ENCODE measurements around the gene ZNF740. TPM values are rescaled to one million over a fixed set of nuclear protein-coding genes. Genes with fewer than 3 reads are reported as not detected.
A peak's percentile ranks its signal among the peaks of the same experiment; 100 is the strongest.

The ZNF740 gene
- total RNA-seq, 1 experiment from 2014 or later: 41.2 TPM

GRCh38 chr12:53231671-53231920 is 51.1 kb downstream of the ZNF740 start:
- peak overlapping the region; percentile 73 to 89 for H3K4me3 Mint-ChIP-seq
- Histone ChIP-seq H2BK120ac (ENCODE audit: low read depth, low read length, poor library complexity, severe bottlenecking) (no peak overlapping the region), H2AFZ (ENCODE audit: low read length) (no peak overlapping the region), H3K4me2 (ENCODE audit: insufficient read depth, insufficient read length, low read length) (peak overlapping the region; percentile 94), H4K91ac (ENCODE audit: insufficient read length, low read depth, low read length) (no peak overlapping the region), H3K9ac (ENCODE audit: extremely low read depth, insufficient read length, low read length) (no peak overlapping the region), H3K79me2 (ENCODE audit: insufficient read depth, low read length) (no peaks in the 10 kb centered on the region), H3K27ac (ENCODE audit: insufficient read length, low read depth, low read length) (no peak overlapping the region), H2BK12ac (ENCODE audit: insufficient read length, low read depth, low read length) (no peak overlapping the region), H3K56ac (ENCODE audit: insufficient read length, low read depth, low read length) (no peak overlapping the region), H2BK15ac (ENCODE audit: low read depth, low read length) (no peak overlapping the region), H3K9me3 (ENCODE audit: control insufficient read depth, low read depth, low read length) (no peaks in the 10 kb centered on the region), H3K79me1 (ENCODE audit: insufficient read depth, low read depth, low read length, poor library complexity, severe bottlenecking) (no peaks in the 10 kb centered on the region), H2BK5ac (ENCODE audit: insufficient read length, low read length) (no peak overlapping the region), H3K4me1 (ENCODE audit: insufficient read depth, low read length) (peaks cover 22% of the 10 kb centered on the region; the same call in 1 of the 2 replicates), H3K23ac (ENCODE audit: insufficient read length, low read depth, low read length) (no peak overlapping the region), H3K23me2 (ENCODE audit: insufficient read length, low read depth, low read length, poor library complexity, severe bottlenecking) (peaks cover 16% of the 10 kb centered on the region), H3K4ac (ENCODE audit: low read depth, low read length) (no peak overlapping the region), H2AK5ac (ENCODE audit: insufficient read length, low read length) (no peak overlapping the region), H4K20me1 (ENCODE audit: control insufficient read depth, insufficient read depth, insufficient read length) (no peaks in the 10 kb centered on the region), H2BK20ac (ENCODE audit: low read depth, low read length, poor library complexity, severe bottlenecking) (no peak overlapping the region), H3K14ac (ENCODE audit: insufficient read depth, low read length) (no peak overlapping the region), H4K8ac (replicated peaks; ENCODE audit: insufficient read length, low read depth, low read length) (no peak overlapping the region), H3K18ac (ENCODE audit: insufficient read length, low read depth, low read length) (no peak overlapping the region), H3T11ph (ENCODE audit: low read length) (no peak overlapping the region), H3K27me3 (ENCODE audit: insufficient read depth, low read length) (no peaks in the 10 kb centered on the region; the same call in 1 of the 2 replicates), H4K5ac (ENCODE audit: insufficient read length, low read depth, low read length) (no peak overlapping the region)
- H3K4me1 Mint-ChIP-seq: peaks cover 80 to 85% of the 10 kb centered on the region in 2 experiments
- peak overlapping the region in 1 of 3 experiments; percentile 96; a peak in 1 of 7 replicates for H3K27ac Mint-ChIP-seq
- H3K36me3 Mint-ChIP-seq (ENCODE audit: insufficient read depth in 1 of 3, low read depth in 3 of 3): peaks cover 4 to 17% (median 9%) of the 10 kb centered on the region in 3 experiments; a peak in 6 of 7 replicates
- DNase-seq: no peak
- TF ChIP-seq CTCF (conservative IDR thresholded peaks at IDR 0.05): no peak
- H3K27me3 Mint-ChIP-seq (ENCODE audit: low read depth): peaks cover 12% of the 10 kb centered on the region
- no CpG with 5 or more reads among the region's 9 CpGs for WGBS (ENCODE audit: extremely low coverage, insufficient read length, low lambda C conversion rate)
- H3K9me3 Mint-ChIP-seq: no peaks in the 10 kb centered on the region
